ENCODE measurements around the gene DIP2C. TPM values are rescaled to one million over a fixed set of nuclear protein-coding genes. Genes with fewer than 3 reads are reported as not detected.
"Not testable (repeated sequence)": the region's sequence is repeated elsewhere in the genome, so short reads cannot be mapped to it uniquely, and the experiment has no call there.

DIP2C gene
- polyA plus RNA-seq, 3 donors = 4.4 to 15.1 (median 10.0) TPM

GRCh38 chr10:650886-651615 lies 38.4 kb downstream of the DIP2C start:
- WGBS, 3 donors = 78 to 81% (median 81%) methylated on average over 20 of the region's 20 CpGs
- no peak overlapping the region for H3K27ac ChIP-seq (ENCODE audit: low read depth, low read length)

GRCh38 chr10:650441-650851 lies 39.0 kb downstream of the DIP2C start:
- no peak overlapping the region for H3K27ac ChIP-seq (ENCODE audit: low read depth, low read length)
- WGBS, 3 donors = 35 to 72% (median 63%) methylated on average over 10 of the region's 10 CpGs

- WGBS, 3 donors = 31 to 67% (median 62%) methylated on average over 24 of the region's 24 CpGs
Observed at GRCh38 chr10:649798-650440, 39.5 kb downstream of the DIP2C start.

GRCh38 chr10:649445-649797 lies 40.0 kb downstream of the DIP2C start:
- 57 to 82% (median 79%) methylated on average over 4 of the region's 4 CpGs for WGBS, 3 donors
- no peak overlapping the region for H3K27ac ChIP-seq (ENCODE audit: low read depth, low read length)

More at GRCh38 chr10:649798-650440, 39.5 kb downstream of the DIP2C start:
- no peak overlapping the region for H3K27ac ChIP-seq (ENCODE audit: low read depth, low read length)

- WGBS, 3 donors = 95 to 98% (median 97%) methylated on average over 14 to 15 of the region's 15 CpGs
- H3K27ac ChIP-seq (ENCODE audit: low read depth, low read length) = not testable (repeated sequence)
Observed at GRCh38 chr10:647019-647418, 42.4 kb downstream of the DIP2C start.

- WGBS, 3 donors = 83 to 90% (median 88%) methylated on average over 14 of the region's 14 CpGs
- H3K27ac ChIP-seq (ENCODE audit: low read depth, low read length) = no peak overlapping the region
Observed at GRCh38 chr10:646118-646524, 43.3 kb downstream of the DIP2C start.

- H3K27ac ChIP-seq (ENCODE audit: low read depth, low read length) = no peak overlapping the region
- 96 to 98% (median 97%) methylated on average over 5 of the region's 5 CpGs for WGBS, 3 donors
Observed at GRCh38 chr10:644943-645334, 44.5 kb downstream of the DIP2C start.

- H3K27ac ChIP-seq (ENCODE audit: low read depth, low read length) = no peak overlapping the region
- WGBS, 3 donors = 86 to 90% (median 89%) methylated on average over 22 to 23 of the region's 23 CpGs
Observed at GRCh38 chr10:644076-644942, 45.2 kb downstream of the DIP2C start.

GRCh38 chr10:642186-642890 lies 47.1 kb downstream of the DIP2C start:
- no peak overlapping the region for H3K27ac ChIP-seq (ENCODE audit: low read depth, low read length)
- 86 to 93% (median 91%) methylated on average over 16 of the region's 16 CpGs for WGBS, 3 donors

- H3K27ac ChIP-seq (ENCODE audit: low read depth, low read length) = no peak overlapping the region
- 89 to 93% (median 90%) methylated on average over 21 of the region's 21 CpGs for WGBS, 3 donors
Observed at GRCh38 chr10:641149-642010, 48.1 kb downstream of the DIP2C start.

- no peak overlapping the region for H3K27ac ChIP-seq (ENCODE audit: low read depth, low read length)
- 89 to 94% (median 93%) methylated on average over 15 to 27 of the region's 27 CpGs for WGBS, 3 donors
Observed at GRCh38 chr10:640673-641045, 48.8 kb downstream of the DIP2C start.

- no peak overlapping the region for H3K27ac ChIP-seq (ENCODE audit: low read depth, low read length)
- WGBS, 3 donors = 92 to 96% (median 95%) methylated on average over 64 of the region's 64 CpGs
Observed at GRCh38 chr10:639751-640672, 49.5 kb downstream of the DIP2C start.

- WGBS, 3 donors = 89 to 92% (median 91%) methylated on average over 41 to 42 of the region's 42 CpGs
- H3K27ac ChIP-seq (ENCODE audit: low read depth, low read length) = no peak overlapping the region
Observed at GRCh38 chr10:639001-639750, 50.3 kb downstream of the DIP2C start.

GRCh38 chr10:637771-638195 lies 51.7 kb downstream of the DIP2C start:
- WGBS, 3 donors = 78 to 89% (median 78%) methylated on average over 9 of the region's 9 CpGs
- no peak overlapping the region for H3K27ac ChIP-seq (ENCODE audit: low read depth, low read length)

- WGBS, 3 donors = 42 to 81% (median 70%) methylated on average over 8 of the region's 8 CpGs
- H3K27ac ChIP-seq (ENCODE audit: low read depth, low read length) = no peak overlapping the region
Observed at GRCh38 chr10:637221-637620, 52.2 kb downstream of the DIP2C start.

GRCh38 chr10:636769-637168 lies 52.7 kb downstream of the DIP2C start:
- no peak overlapping the region for H3K27ac ChIP-seq (ENCODE audit: low read depth, low read length)
- 60 to 72% (median 64%) methylated on average over 19 of the region's 19 CpGs for WGBS, 3 donors

Measured in adipose tissue (tissue), 3 donors.